DOHH2 (cell line): Measurements from ENCODE around the gene FADS6.
"Not testable (repeated sequence)": the region's sequence is repeated elsewhere in the genome, so short reads cannot be mapped to it uniquely, and the experiment has no call there.

ENCODE experiments used
- H3F3A ChIP-seq: fragments of 200-600 bp; sonication (generic), shearing (Covaris generic); 2 replicates; pipeline ENCODE4 v1.6.0; 2016; ENCODE audit warnings: antibody characterized with exemption, mild to moderate bottlenecking; ENCODE audit not compliant: control insufficient read depth, insufficient read depth
- H3K27ac ChIP-seq: fragments of 200-600 bp; sonication (generic); 2 replicates; pipeline ENCODE4 v1.5.1; 2014; ENCODE audit warnings: low read depth, mild to moderate bottlenecking, low read length, moderate library complexity
- H3K27me3 ChIP-seq: fragments of 200-600 bp; sonication (generic); 2 replicates; pipeline ENCODE4 v1.6.1; 2014; ENCODE audit warnings: mild to moderate bottlenecking, low read length, mixed read lengths; ENCODE audit not compliant: control insufficient read depth
- H3K36me3 ChIP-seq: fragments of 200-600 bp; sonication (generic); 2 replicates; pipeline ENCODE4 v1.6.1; 2014; ENCODE audit warnings: mild to moderate bottlenecking, low read length, moderate library complexity, mixed read lengths; ENCODE audit not compliant: control insufficient read depth
- H3K4me1 ChIP-seq: fragments of 200-600 bp; sonication (generic); 2 replicates; pipeline ENCODE4 v1.6.1; 2014; ENCODE audit warnings: mild to moderate bottlenecking, low read length, mixed read lengths; ENCODE audit not compliant: control insufficient read depth
- H3K4me2 ChIP-seq: fragments of 200-600 bp; sonication (generic); 2 replicates; pipeline ENCODE4 v1.6.0; 2014; ENCODE audit warnings: mild to moderate bottlenecking, low read length, moderate library complexity
- H3K4me3 ChIP-seq: fragments of 200-600 bp; sonication (generic); 2 replicates; pipeline ENCODE4 v1.5.1; 2014; ENCODE audit warnings: mild to moderate bottlenecking, low read length, mixed read lengths
- H3K79me2 ChIP-seq: fragments of 200-600 bp; sonication (generic); 2 replicates; pipeline ENCODE4 v1.6.1; 2014; ENCODE audit warnings: mild to moderate bottlenecking, low read length, mixed read lengths; ENCODE audit not compliant: control insufficient read depth
- H3K9me2 ChIP-seq: fragments of 200-600 bp; sonication (generic); replicated peaks from 2 replicates; pipeline ENCODE4 v1.6.1; 2014; ENCODE audit warnings: mild to moderate bottlenecking, low read length, mixed read lengths; ENCODE audit not compliant: control insufficient read depth
- H3K9me3 ChIP-seq: fragments of 200-600 bp; sonication (generic); 2 replicates; pipeline ENCODE4 v1.6.1; 2014; ENCODE audit warnings: antibody characterized with exemption, low read length, mixed read lengths; ENCODE audit not compliant: control insufficient read depth, insufficient read depth
- H4K20me1 ChIP-seq: fragments of 200-600 bp; sonication (generic); 2 replicates; pipeline ENCODE4 v1.6.0; 2014; ENCODE audit warnings: low read depth, mild to moderate bottlenecking, antibody characterized with exemption, low read length, moderate library complexity; ENCODE audit not compliant: control insufficient read depth, insufficient read depth
- EZH2phosphoT487 ChIP-seq: fragments of 200-600 bp; sonication (generic); IDR thresholded peaks from 2 replicates; pipeline ENCODE4 v1.6.1; 2017; ENCODE audit warnings: borderline replicate concordance, mild to moderate bottlenecking, antibody characterized with exemption, low read length, moderate library complexity, mixed read lengths
- TF ChIP-seq, protein P1 (sequence below): fragments of 200-600 bp; sonication (generic); IDR thresholded peaks from one replicate; pipeline ENCODE4 v1.5.1; 2014; ENCODE audit warnings: antibody characterized with exemption, mild to moderate bottlenecking, low read depth, low read length; ENCODE audit not compliant: poor library complexity, severe bottlenecking

The FADS6 gene

DNA sequence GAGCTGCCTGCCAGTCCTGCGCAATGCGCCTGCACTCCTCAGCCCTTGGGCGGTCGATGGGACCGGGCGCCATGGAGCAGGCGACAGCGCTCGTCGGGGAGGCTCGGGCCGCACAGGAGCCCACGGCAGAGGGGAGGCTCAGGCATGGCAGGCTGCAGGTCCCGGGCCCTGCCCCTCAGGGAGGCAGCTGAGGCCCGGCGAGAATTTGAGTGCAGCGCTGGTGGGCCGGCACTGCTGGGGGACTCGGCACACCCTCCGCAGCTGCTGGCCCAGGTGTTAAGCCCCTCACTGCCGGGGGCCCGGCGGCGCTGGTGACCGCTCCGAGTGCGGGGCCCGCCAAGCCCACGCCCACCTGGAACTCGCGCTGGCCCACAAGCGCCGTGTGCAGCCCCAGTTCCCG, 13.6 kb upstream of the FADS6 start:
- H3K36me3 ChIP-seq = no peaks in the 10 kb centered on the region
- H3K27me3 ChIP-seq = no peaks in the 10 kb centered on the region

DNA sequence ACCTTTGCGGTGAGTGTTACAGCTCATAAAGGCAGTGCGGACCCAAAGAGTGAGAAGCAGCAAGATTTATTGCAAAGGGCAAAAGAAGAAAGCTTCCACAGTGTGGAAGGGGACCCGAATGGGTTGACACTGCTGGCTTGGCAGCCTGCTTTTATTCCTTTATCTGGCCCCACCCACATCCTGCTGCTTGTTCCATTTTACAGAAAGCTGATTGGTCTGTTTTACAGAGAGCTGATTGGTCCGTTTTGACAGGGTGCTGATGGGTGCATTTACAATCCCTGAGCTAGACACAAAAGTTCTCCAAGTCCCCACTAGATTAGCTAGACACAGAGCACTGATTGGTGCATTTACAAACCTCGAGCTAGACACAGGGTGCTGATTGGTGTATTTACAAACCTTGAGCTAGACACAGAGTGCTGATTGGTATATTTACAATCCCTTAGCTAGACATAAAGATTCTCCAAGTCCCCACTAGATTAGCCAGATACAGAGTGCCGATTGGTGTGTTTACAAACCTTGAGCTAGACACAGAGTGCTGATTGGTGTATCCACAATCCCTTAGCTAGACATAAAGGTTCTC, 12.9 kb upstream of the FADS6 start:
- H4K20me1 ChIP-seq, H3K9me2 ChIP-seq, H3K4me3 ChIP-seq, H3F3A ChIP-seq, H3K36me3 ChIP-seq, H3K27ac ChIP-seq, H3K27me3 ChIP-seq, H3K4me1 ChIP-seq, H3K79me2 ChIP-seq, H3K9me3 ChIP-seq, H3K4me2 ChIP-seq: not testable (repeated sequence)

More for the DNA sequence above, 13.6 kb upstream of the FADS6 start:
- Histone ChIP-seq H3K9me3 (no peaks in the 10 kb centered on the region), H3F3A (no peaks in the 10 kb centered on the region), H3K4me2 (no peak overlapping the region), H3K79me2 (no peaks in the 10 kb centered on the region), H3K27ac (no peak overlapping the region), H3K4me3 (no peak overlapping the region), H3K4me1 (no peaks in the 10 kb centered on the region), H3K9me2 (no peaks in the 10 kb centered on the region), H4K20me1 (no peaks in the 10 kb centered on the region)
- TF ChIP-seq, protein P1, sequence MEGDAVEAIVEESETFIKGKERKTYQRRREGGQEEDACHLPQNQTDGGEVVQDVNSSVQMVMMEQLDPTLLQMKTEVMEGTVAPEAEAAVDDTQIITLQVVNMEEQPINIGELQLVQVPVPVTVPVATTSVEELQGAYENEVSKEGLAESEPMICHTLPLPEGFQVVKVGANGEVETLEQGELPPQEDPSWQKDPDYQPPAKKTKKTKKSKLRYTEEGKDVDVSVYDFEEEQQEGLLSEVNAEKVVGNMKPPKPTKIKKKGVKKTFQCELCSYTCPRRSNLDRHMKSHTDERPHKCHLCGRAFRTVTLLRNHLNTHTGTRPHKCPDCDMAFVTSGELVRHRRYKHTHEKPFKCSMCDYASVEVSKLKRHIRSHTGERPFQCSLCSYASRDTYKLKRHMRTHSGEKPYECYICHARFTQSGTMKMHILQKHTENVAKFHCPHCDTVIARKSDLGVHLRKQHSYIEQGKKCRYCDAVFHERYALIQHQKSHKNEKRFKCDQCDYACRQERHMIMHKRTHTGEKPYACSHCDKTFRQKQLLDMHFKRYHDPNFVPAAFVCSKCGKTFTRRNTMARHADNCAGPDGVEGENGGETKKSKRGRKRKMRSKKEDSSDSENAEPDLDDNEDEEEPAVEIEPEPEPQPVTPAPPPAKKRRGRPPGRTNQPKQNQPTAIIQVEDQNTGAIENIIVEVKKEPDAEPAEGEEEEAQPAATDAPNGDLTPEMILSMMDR = no peak
- no peak for TF ChIP-seq EZH2phosphoT487

DNA sequence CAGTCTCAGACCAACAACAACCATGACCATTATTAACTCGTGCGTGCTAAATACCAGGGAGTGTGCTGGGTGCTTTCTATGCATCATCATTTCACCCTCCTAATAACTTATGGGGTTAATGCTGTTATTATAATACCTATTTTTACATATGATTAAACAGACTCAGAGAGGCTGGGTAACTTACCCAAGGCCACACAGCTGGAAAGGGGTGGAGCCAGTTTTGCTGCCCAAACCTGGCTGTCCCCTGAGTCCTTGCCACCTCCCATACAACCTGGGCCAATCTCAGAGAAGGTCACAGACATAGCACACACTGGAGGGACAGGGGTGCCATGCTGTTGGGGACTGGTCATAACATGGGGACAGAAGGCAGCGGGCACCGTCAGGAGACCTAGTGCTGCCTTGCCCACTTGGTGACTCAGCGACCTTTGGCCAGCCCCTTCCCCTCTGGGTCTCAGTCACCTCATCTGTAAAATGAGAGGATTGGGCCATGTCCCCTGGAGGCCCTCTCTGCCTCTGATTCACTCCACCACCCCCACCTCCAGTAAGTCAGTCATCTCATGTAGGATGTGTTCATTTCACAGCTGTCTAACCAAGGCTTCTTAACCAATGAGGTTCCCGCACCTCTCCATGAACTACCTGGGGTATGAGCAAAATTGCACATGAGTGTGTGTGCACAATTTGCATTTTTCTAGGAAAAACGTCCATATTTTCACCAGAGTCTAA, 11.4 kb upstream of the FADS6 start:
- Histone ChIP-seq H3K27ac (no peak overlapping the region), H3K27me3 (peaks cover 4% of the 10 kb centered on the region; the same call in 1 of the 2 replicates), H3K4me3 (no peak overlapping the region), H4K20me1 (no peaks in the 10 kb centered on the region), H3K36me3 (no peaks in the 10 kb centered on the region), H3F3A (no peaks in the 10 kb centered on the region), H3K4me1 (no peaks in the 10 kb centered on the region), H3K9me2 (no peaks in the 10 kb centered on the region), H3K9me3 (no peaks in the 10 kb centered on the region), H3K79me2 (no peaks in the 10 kb centered on the region), H3K4me2 (no peak overlapping the region)
- no peak for TF ChIP-seq EZH2phosphoT487
- TF ChIP-seq, protein P1 = no peak

DNA sequence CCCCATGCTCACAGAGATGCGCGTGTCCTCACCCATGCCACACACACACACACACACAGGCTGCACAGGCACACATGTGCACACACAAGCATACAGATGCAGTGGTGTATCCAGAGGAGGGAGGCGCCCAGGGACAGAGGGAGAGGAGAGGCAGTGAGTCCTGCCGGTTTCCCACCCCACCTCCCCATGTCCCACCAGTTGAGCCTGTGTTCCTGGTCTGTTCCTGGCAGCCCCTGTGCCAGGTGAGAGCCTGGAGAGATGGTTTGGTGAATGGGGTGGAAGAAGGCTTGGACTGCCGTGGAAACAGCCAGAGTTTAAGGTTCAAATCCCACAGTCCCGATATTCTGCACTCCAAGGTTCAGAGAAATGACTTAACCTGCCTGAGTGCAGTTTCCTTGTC, 10.2 kb upstream of the FADS6 start:
- Histone ChIP-seq H3K79me2 (no peaks in the 10 kb centered on the region), H3K4me3 (no peak overlapping the region), H3K36me3 (no peaks in the 10 kb centered on the region), H3K9me3 (no peaks in the 10 kb centered on the region), H3K27ac (no peak overlapping the region), H4K20me1 (no peaks in the 10 kb centered on the region), H3K4me1 (no peaks in the 10 kb centered on the region), H3K4me2 (no peak overlapping the region), H3K27me3 (peaks cover 4% of the 10 kb centered on the region; the same call in 1 of the 2 replicates), H3K9me2 (no peaks in the 10 kb centered on the region), H3F3A (no peaks in the 10 kb centered on the region)
- no peak for TF ChIP-seq EZH2phosphoT487
- TF ChIP-seq, protein P1 = no peak
